Aorta (tissue), 5 donors: ENCODE data around the gene TDP1. TPM values are rescaled to one million over a fixed set of nuclear protein-coding genes. Genes with fewer than 3 reads are reported as not detected.
A peak's percentile ranks its signal among the peaks of the same experiment; 100 is the strongest.

Experiments used
- ATAC-seq: fragments of 200-7000 bp; cut with Tn5 transposase; one replicate; pipeline ENCODE4 v1.9.1; 2022; ENCODE audit warnings: moderate library complexity; ENCODE audit not compliant: low FRiP score
- DNase-seq, 2 donors: peaks; one replicate each; pipeline ENCODE4 v3.0.0-alpha.2; 2020
- H3K27ac ChIP-seq, 2 donors: one replicate each; pipeline ENCODE4 v1.5.1; 2013; ENCODE audit warnings: low read length in 2 of 2, mild to moderate bottlenecking in 2 of 2, moderate library complexity in 2 of 2, control low read depth in 1 of 2, inconsistent platforms in 1 of 2, low read depth in 1 of 2
- H3K27me3 ChIP-seq, 2 donors: one replicate each; pipeline ENCODE4 v1.6.1; 2013; ENCODE audit warnings: control low read depth in 1 of 2, low read length in 1 of 2, mild to moderate bottlenecking in 1 of 2, moderate library complexity in 1 of 2; ENCODE audit not compliant: insufficient read depth in 2 of 2, control insufficient read depth in 1 of 2
- H3K36me3 ChIP-seq, 2 donors: one replicate each; pipeline ENCODE4 v1.6.1; 2013; ENCODE audit warnings: control low read depth in 1 of 2, low read length in 1 of 2, mild to moderate bottlenecking in 1 of 2; ENCODE audit not compliant: insufficient read depth in 2 of 2, control insufficient read depth in 1 of 2
- H3K4me1 ChIP-seq, 2 donors: one replicate each; pipeline ENCODE4 v1.6.1; 2013; ENCODE audit warnings: low read length in 2 of 2, control low read depth in 1 of 2, mild to moderate bottlenecking in 1 of 2, moderate library complexity in 1 of 2; ENCODE audit not compliant: insufficient read depth in 2 of 2, control insufficient read depth in 1 of 2
- H3K4me3 ChIP-seq, 2 donors: one replicate each; pipeline ENCODE4 v1.5.1; 2013; ENCODE audit warnings: low read length in 2 of 2, control low read depth in 1 of 2, mild to moderate bottlenecking in 1 of 2
- H3K9me3 ChIP-seq: one replicate; pipeline ENCODE4 v1.6.1; 2013; ENCODE audit warnings: mild to moderate bottlenecking, low read length; ENCODE audit not compliant: control insufficient read depth
- WGBS, 2 donors: extraction: QIAGEN DNeasy Blood & Tissue Kit; methylation state at CpG; one replicate each; pipeline ENCODE4 v1.1.7; 2013; 5-methylcytosine and 5-hydroxymethylcytosine counted together
- intact Hi-C, 2 donors: fragments of 100-400 bp; cut with DNase I; formaldehyde crosslinking; loops; one replicate each; pipeline versions ENCODE4 v1.14.2 to v1.15.0; 2022
- polyA plus RNA-seq, 2 donors: library from polyadenylated mRNA; stranded (reverse); fragments of 200-250 nt; gene quantifications; one replicate each; pipeline ENCODE4 v1.2.3, GENCODE V29; 2013
- total RNA-seq, 2 donors: library from RNA; stranded (reverse); fragmentation: NEBNext Ultra II Directional; extraction: Animal tissue kit (Norgen Biotek cat#: 25700); gene quantifications; one replicate each; pipeline ENCODE4 v1.2.1, GENCODE V29; 2021
- donor health status: healthy with polysubstance abuse.
- donor health status: Bipolar disorder and iron deficiency.
- donor health status: DM: no; HTN: no; CAD: no.
- donor health status: DM: no; HTN: no; CAD: no.
- donor health status: DM: yes; HTN: yes; CAD: no.

Gene TDP1
- total and polyA plus RNA-seq, 4 donors: 3.5 to 13.3 (median 7.4) TPM

GRCh38 chr14:89912221-89912620, 43.5 kb upstream of the TDP1 start:
- Histone ChIP-seq H3K9me3 (no peaks in the 10 kb centered on the region), H3K4me3 (no peak overlapping the region), H3K36me3 (no peaks in the 10 kb centered on the region), H3K27ac (no peak overlapping the region), H3K27me3 (no peaks in the 10 kb centered on the region), H3K4me1 (no peaks in the 10 kb centered on the region)
- ATAC-seq (no peak), DNase-seq (no peak)
- intact Hi-C loops: loop anchor here in 1 of 2 donors (5.0 to 10.0 kb wide), 4 partner anchors 97 to 885 kb away; partner anchors contain the start of gene FOXN3
- WGBS, 2 donors: 30 to 33% methylated on average over 2 of the region's 2 CpGs

GRCh38 chr14:89912667-89913211, 43.0 kb upstream of the TDP1 start:
- ATAC-seq (peak; percentile 80), DNase-seq (peak in 1 of 2 donors; percentile 64)
- Histone ChIP-seq H3K4me3 (no peak overlapping the region), H3K4me1 (no peaks in the 10 kb centered on the region), H3K27me3 (no peaks in the 10 kb centered on the region), H3K36me3 (no peaks in the 10 kb centered on the region), H3K27ac (peak overlapping the region in 1 of 2 donors; percentile 83), H3K9me3 (no peaks in the 10 kb centered on the region)
- 6 to 7% methylated on average over 9 of the region's 9 CpGs for WGBS, 2 donors
- intact Hi-C loops: loop anchor here in 1 of 2 donors (5.0 to 10.0 kb wide), 4 partner anchors 98 to 885 kb away; partner anchors contain the start of gene FOXN3

GRCh38 chr14:89915114-89915878, 40.4 kb upstream of the TDP1 start:
- intact Hi-C loops: loop anchor here (1.0 to 10.0 kb wide), 4 partner anchors 100 to 888 kb away; no protein-coding TSS in a partner anchor
- WGBS, 2 donors: 15% methylated on average over 6 of the region's 6 CpGs
- H3K4me1 ChIP-seq: no peaks in the 10 kb centered on the region
- H3K27me3 ChIP-seq: no peaks in the 10 kb centered on the region
- DNase-seq (peak in 1 of 2 donors; percentile 54), ATAC-seq (peak; percentile 79)
- H3K27ac ChIP-seq: no peak overlapping the region
- H3K36me3 ChIP-seq: no peaks in the 10 kb centered on the region
- no peaks in the 10 kb centered on the region for H3K9me3 ChIP-seq
- H3K4me3 ChIP-seq: no peak overlapping the region

GRCh38 chr14:89918721-89919120, 37.0 kb upstream of the TDP1 start:
- Histone ChIP-seq H3K9me3 (no peaks in the 10 kb centered on the region), H3K27me3 (no peaks in the 10 kb centered on the region), H3K4me3 (no peak overlapping the region), H3K36me3 (no peaks in the 10 kb centered on the region), H3K4me1 (no peaks in the 10 kb centered on the region), H3K27ac (no peak overlapping the region)
- DNase-seq (no peak), ATAC-seq (no peak)
- intact Hi-C loops: loop anchor here (5.0 to 10.0 kb wide), 3 partner anchors 104 to 676 kb away; no protein-coding TSS in a partner anchor
- WGBS, 2 donors: 93 to 96% methylated on average over 2 of the region's 2 CpGs

- ATAC-seq (no peak), DNase-seq (no peak)
These were observed 35.7 kb upstream of the TDP1 start for GRCh38 chr14:89920056-89920455.

GRCh38 chr14:89921346-89921745, 34.4 kb upstream of the TDP1 start:
- no peak overlapping the region for H3K27ac ChIP-seq

More at GRCh38 chr14:89920056-89920455, 35.7 kb upstream of the TDP1 start:
- 78 to 80% methylated on average over 2 of the region's 2 CpGs for WGBS, 2 donors
- Histone ChIP-seq H3K27me3 (no peaks in the 10 kb centered on the region), H3K9me3 (no peaks in the 10 kb centered on the region), H3K4me3 (no peak overlapping the region), H3K27ac (no peak overlapping the region), H3K36me3 (no peaks in the 10 kb centered on the region), H3K4me1 (peaks cover 0 to 3% of the 10 kb centered on the region in 2 donors)
- intact Hi-C loops: no loop called here

GRCh38 chr14:89922031-89922907, 33.5 kb upstream of the TDP1 start:
- intact Hi-C loops: no loop called here
- Histone ChIP-seq H3K4me3 (no peak overlapping the region), H3K27me3 (no peaks in the 10 kb centered on the region), H3K4me1 (peaks cover 0 to 3% of the 10 kb centered on the region in 2 donors), H3K36me3 (no peaks in the 10 kb centered on the region), H3K27ac (no peak overlapping the region), H3K9me3 (no peaks in the 10 kb centered on the region)
- no peak for ATAC-seq
- WGBS, 2 donors: 54 to 68% methylated on average over 6 of the region's 6 CpGs
- no peak for DNase-seq

More at GRCh38 chr14:89921346-89921745, 34.4 kb upstream of the TDP1 start:
- H3K4me1 ChIP-seq: peaks cover 0 to 3% of the 10 kb centered on the region in 2 donors
- WGBS, 2 donors: 90 to 91% methylated on average over 3 of the region's 3 CpGs
- no peak for DNase-seq
- H3K36me3 ChIP-seq: no peaks in the 10 kb centered on the region
- no peak for ATAC-seq
- no peaks in the 10 kb centered on the region for H3K9me3 ChIP-seq
- no peaks in the 10 kb centered on the region for H3K27me3 ChIP-seq
- H3K4me3 ChIP-seq: no peak overlapping the region
- intact Hi-C loops: no loop called here

- H3K9me3 ChIP-seq: no peaks in the 10 kb centered on the region
- H3K36me3 ChIP-seq: no peaks in the 10 kb centered on the region
- H3K4me1 ChIP-seq: peaks cover 0 to 3% of the 10 kb centered on the region in 2 donors
- ATAC-seq (no peak), DNase-seq (no peak)
- no peaks in the 10 kb centered on the region for H3K27me3 ChIP-seq
- 24 to 32% methylated on average over 4 of the region's 4 CpGs for WGBS, 2 donors
- H3K27ac ChIP-seq: peak overlapping the region in 1 of 2 donors; percentile 36
- no peak overlapping the region for H3K4me3 ChIP-seq
- intact Hi-C loops: no loop called here
These were observed 31.5 kb upstream of the TDP1 start for GRCh38 chr14:89924268-89924667.
